Measurements from ENCODE around the gene NLGN4X. TPM values are rescaled to one million over a fixed set of nuclear protein-coding genes. Genes with fewer than 3 reads are reported as not detected.

The NLGN4X gene
- total RNA-seq, 1 experiment from 2014 or later: not detected

GRCh38 chrX:6095469-6095868 lies 133.2 kb downstream of the NLGN4X start:
- DNase-seq (ENCODE audit: low read depth, low spot score): no peak

GRCh38 chrX:6074532-6074931 lies 154.1 kb downstream of the NLGN4X start:
- Histone ChIP-seq H3K36me3 (ENCODE audit: control insufficient read depth, insufficient read depth, low read length) (no peaks in the 10 kb centered on the region), H3K4me3 (ENCODE audit: low read depth in 2 of 2, low read length in 2 of 2) (no peak overlapping the region), H3K4me1 (ENCODE audit: control insufficient read depth, insufficient read depth, low read length) (no peaks in the 10 kb centered on the region), H3K9me3 (ENCODE audit: control insufficient read depth, insufficient read depth, low read depth, low read length) (no peaks in the 10 kb centered on the region), H3K27ac (ENCODE audit: low read length) (no peak overlapping the region), H3K27me3 (ENCODE audit: control insufficient read depth, insufficient read depth, low read length) (no peaks in the 10 kb centered on the region)
- no peak for ATAC-seq
- DNase-seq (ENCODE audit: low read depth, low spot score): no peak
- POLR2A ChIA-PET: no interaction called here
- CTCF ChIA-PET: no interaction called here
- TF ChIP-seq REST (IDR thresholded peaks at IDR 0.05; ENCODE audit: insufficient read depth in 1 of 2, low read depth in 2 of 2, low read length in 1 of 2) (no peak), TCF7L2 (IDR thresholded peaks at IDR 0.05; ENCODE audit: low read depth, low read length) (no peak), SIN3A (IDR thresholded peaks at IDR 0.05; ENCODE audit: borderline replicate concordance, insufficient read depth, low read depth, low read length) (no peak), POLR2AphosphoS5 (IDR thresholded peaks at IDR 0.05; ENCODE audit: low read depth, low read length) (no peak), CTCF (IDR thresholded peaks at IDR 0.05) (no peak)
- in situ Hi-C loops (cut with HindIII; ENCODE audit: low pct_unique_long_range_greater_than_20kb, low sequenced_read_pairs): no loop called here
- intact Hi-C loops (cut with micrococcal nuclease; ENCODE audit: unreplicated experiment): no loop called here
- BruUV-seq (replicated peaks): no TSS peak

More at GRCh38 chrX:6095469-6095868, 133.2 kb downstream of the NLGN4X start:
- BruUV-seq (replicated peaks): no TSS peak
- TF ChIP-seq REST (IDR thresholded peaks at IDR 0.05; ENCODE audit: insufficient read depth in 1 of 2, low read depth in 2 of 2, low read length in 1 of 2) (no peak), SIN3A (IDR thresholded peaks at IDR 0.05; ENCODE audit: borderline replicate concordance, insufficient read depth, low read depth, low read length) (no peak), TCF7L2 (IDR thresholded peaks at IDR 0.05; ENCODE audit: low read depth, low read length) (no peak), CTCF (IDR thresholded peaks at IDR 0.05) (peak; percentile 13; the same call in 1 of the 2 replicates), POLR2AphosphoS5 (IDR thresholded peaks at IDR 0.05; ENCODE audit: low read depth, low read length) (no peak)
- intact Hi-C loops (cut with micrococcal nuclease; ENCODE audit: unreplicated experiment): no loop called here
- ChIA-PET POLR2A (no interaction called here), CTCF (no interaction called here)
- no peak for ATAC-seq
- no peak overlapping the region for H3K27ac ChIP-seq (ENCODE audit: low read length)
- H3K36me3 ChIP-seq (ENCODE audit: control insufficient read depth, insufficient read depth, low read length): no peaks in the 10 kb centered on the region
- no peaks in the 10 kb centered on the region for H3K27me3 ChIP-seq (ENCODE audit: control insufficient read depth, insufficient read depth, low read length)
- in situ Hi-C loops (cut with HindIII; ENCODE audit: low pct_unique_long_range_greater_than_20kb, low sequenced_read_pairs): no loop called here
- H3K4me1 ChIP-seq (ENCODE audit: control insufficient read depth, insufficient read depth, low read length): no peaks in the 10 kb centered on the region
- H3K9me3 ChIP-seq (ENCODE audit: control insufficient read depth, insufficient read depth, low read depth, low read length): no peaks in the 10 kb centered on the region
- H3K4me3 ChIP-seq (ENCODE audit: low read depth in 2 of 2, low read length in 2 of 2): no peak overlapping the region
